ENCODE data around the gene CRABP1. TPM values are rescaled to one million over a fixed set of nuclear protein-coding genes. Genes with fewer than 3 reads are reported as not detected.

The CRABP1 gene
- total RNA-seq, 2 experiments from 2014 or later = not detected

GRCh38 chr15:78341057-78341987 is 1.2 kb downstream of the CRABP1 start:
- POLR2A ChIA-PET = no interaction called here
- CTCF ChIA-PET = no interaction called here

GRCh38 chr15:78342021-78342420 is 1.9 kb downstream of the CRABP1 start:
- ChIA-PET CTCF (no interaction called here), POLR2A (no interaction called here)

GRCh38 chr15:78343276-78344060 is 3.3 kb downstream of the CRABP1 start:
- ChIA-PET POLR2A (no interaction called here), CTCF (no interaction called here)

GRCh38 chr15:78345396-78346125 is 5.4 kb downstream of the CRABP1 start:
- ChIA-PET POLR2A (no interaction called here), CTCF (no interaction called here)

- ChIA-PET CTCF (no interaction called here), POLR2A (no interaction called here)
Measured at GRCh38 chr15:78347586-78348543, 7.7 kb downstream of the CRABP1 start.

- ChIA-PET CTCF (no interaction called here), POLR2A (no interaction called here)
Measured at GRCh38 chr15:78350058-78350457, 9.9 kb downstream of the CRABP1 start.

- CTCF ChIA-PET = no interaction called here
- POLR2A ChIA-PET = no interaction called here
Measured at GRCh38 chr15:78351539-78351938, 11.4 kb downstream of the CRABP1 start.

GRCh38 chr15:78353093-78353492 is 12.9 kb downstream of the CRABP1 start:
- ChIA-PET POLR2A (no interaction called here), CTCF (no interaction called here)

- ChIA-PET CTCF (no interaction called here), POLR2A (no interaction called here)
Measured at GRCh38 chr15:78355177-78355576, 15.0 kb downstream of the CRABP1 start.

- POLR2A ChIA-PET = no interaction called here
- CTCF ChIA-PET = no interaction called here
Measured at GRCh38 chr15:78358102-78358870, 18.1 kb downstream of the CRABP1 start.

- POLR2A ChIA-PET = no interaction called here
- CTCF ChIA-PET = interaction anchor here (0.5 kb wide), 1 partner anchor 270 kb away, joined by 3 read pairs; no protein-coding TSS in a partner anchor
Measured at GRCh38 chr15:78359041-78359808, 19.1 kb downstream of the CRABP1 start.

GRCh38 chr15:78360367-78360801 is 20.2 kb downstream of the CRABP1 start:
- ChIA-PET POLR2A (no interaction called here), CTCF (no interaction called here)

GRCh38 chr15:78360958-78361718 is 21.0 kb downstream of the CRABP1 start:
- ChIA-PET POLR2A (no interaction called here), CTCF (no interaction called here)

GRCh38 chr15:78361771-78362506 is 21.8 kb downstream of the CRABP1 start:
- CTCF ChIA-PET = no interaction called here
- POLR2A ChIA-PET = no interaction called here

GRCh38 chr15:78362716-78363380 is 22.7 kb downstream of the CRABP1 start:
- ChIA-PET POLR2A (no interaction called here), CTCF (interaction anchor here (1.4 kb wide), 1 partner anchor 38 kb away, joined by 5 read pairs; no protein-coding TSS in a partner anchor)

- POLR2A ChIA-PET = no interaction called here
- CTCF ChIA-PET = interaction anchor here (1.4 kb wide), 1 partner anchor 37 kb away, joined by 5 read pairs; no protein-coding TSS in a partner anchor
Measured at GRCh38 chr15:78363381-78363734, 23.2 kb downstream of the CRABP1 start.

Measured in activated CD8-positive, alpha-beta memory T cell treated with anti-CD3 and anti-CD28 coated beads for 36 hours (primary cell).